ENCODE measurements around the gene HSPB9. TPM values are rescaled to one million over a fixed set of nuclear protein-coding genes. Genes with fewer than 3 reads are reported as not detected.

The HSPB9 gene
- total RNA-seq, 4 donors from 2014 or later, result not detected

GRCh38 chr17:42094375-42095069, 28.1 kb upstream of the HSPB9 start:
- no peaks in the 10 kb centered on the region for H3K36me3 ChIP-seq
- H3K27me3 ChIP-seq, result peaks cover 76% of the 10 kb centered on the region
- H3K4me3 ChIP-seq, result no peak overlapping the region
- H3K27ac ChIP-seq, result no peak overlapping the region
- peaks cover 0 to 13% (median 4%) of the 10 kb centered on the region in 3 donors for H3K4me1 ChIP-seq
- 84 to 86% methylated on average over 4 to 9 of the region's 12 CpGs for WGBS, 2 donors (ENCODE audit: low coverage in 1 of 2)
- TF ChIP-seq POLR2AphosphoS5 (IDR thresholded peaks at IDR 0.05) (no peak), EP300 (IDR thresholded peaks at IDR 0.05) (no peak), POLR2A (IDR thresholded peaks at IDR 0.05) (no peak), CTCF (IDR thresholded peaks at IDR 0.05) (no peak)
- no peaks in the 10 kb centered on the region for H3K9me3 ChIP-seq
- no peak for ATAC-seq

- Histone ChIP-seq H3K4me1 (peaks cover 0 to 13% (median 4%) of the 10 kb centered on the region in 3 donors), H3K4me3 (no peak overlapping the region), H3K27ac (no peak overlapping the region), H3K9me3 (no peaks in the 10 kb centered on the region), H3K36me3 (no peaks in the 10 kb centered on the region), H3K27me3 (peaks cover 62% of the 10 kb centered on the region)
- ATAC-seq, result no peak
- TF ChIP-seq POLR2AphosphoS5 (IDR thresholded peaks at IDR 0.05) (no peak), CTCF (IDR thresholded peaks at IDR 0.05) (no peak)
- 42% methylated on average over 3 of the region's 8 CpGs; no CpG with 5 or more reads in 1 of the 2 donors for WGBS, 2 donors (ENCODE audit: low coverage in 1 of 2)
Measured at GRCh38 chr17:42096360-42097111, 26.1 kb upstream of the HSPB9 start.

DNA sequence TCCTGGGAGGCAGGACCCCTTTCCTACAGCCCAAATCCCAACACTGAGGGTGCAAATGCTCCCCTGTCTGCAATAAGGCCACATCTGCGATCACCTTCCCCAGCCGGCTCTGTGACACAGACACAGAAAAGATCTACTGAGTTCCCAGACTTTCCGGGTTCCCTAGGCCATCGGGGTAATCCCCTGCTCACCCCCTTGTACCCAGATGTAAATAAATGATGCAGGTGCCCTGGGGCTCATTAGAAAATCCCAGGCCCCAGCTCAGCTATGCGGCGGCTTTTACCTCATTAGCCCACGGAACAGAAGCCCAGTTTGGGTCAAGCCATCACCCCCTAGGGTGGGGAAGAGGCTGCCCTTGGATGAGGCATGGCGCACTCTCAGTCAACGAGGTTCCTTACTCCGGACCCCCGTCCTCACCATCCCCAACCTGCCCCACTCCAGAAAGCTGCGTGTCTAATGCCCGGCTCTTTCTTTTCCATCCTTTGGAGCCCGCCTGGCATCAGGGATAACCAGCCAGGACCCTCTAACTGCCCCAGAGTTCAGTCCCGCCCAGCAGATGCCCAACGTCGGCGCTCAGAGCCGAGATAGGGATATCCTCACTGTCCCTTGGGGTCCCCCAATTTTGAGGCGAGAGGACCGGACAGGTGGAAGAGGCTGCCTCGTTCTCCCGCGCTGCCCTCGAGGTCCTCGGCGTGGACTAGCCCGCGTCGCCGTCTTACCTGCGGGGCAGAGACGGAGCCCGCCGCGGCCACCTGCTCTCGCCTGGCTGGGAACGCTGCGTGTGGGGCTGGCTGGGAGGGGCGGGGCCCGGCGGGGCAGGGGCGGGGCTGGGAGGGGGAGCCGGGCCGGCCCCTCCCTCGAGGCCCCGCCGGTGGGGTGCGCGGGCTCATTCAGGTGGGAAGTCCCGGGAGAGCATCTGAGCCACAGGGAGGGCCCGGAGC, 24.6 kb upstream of the HSPB9 start, which contains the start of gene ZNF385C:
TSS of gene ZNF385C (minus strand) at position 783 of the 941 bp plus-strand sequence. CDS start 35,417 bp downstream, outside the sequence.
- TF ChIP-seq CTCF (IDR thresholded peaks at IDR 0.05) (no peak), EP300 (IDR thresholded peaks at IDR 0.05) (no peak), POLR2A (IDR thresholded peaks at IDR 0.05) (no peak)
- Histone ChIP-seq H3K4me3 (peak within 1 kb of the TSS in 1 of 2 donors; percentile 29), H3K36me3 (peaks cover 0 to under 1% of the 10 kb centered on the region in 2 donors), H3K27ac (no peak within 1 kb of the TSS), H3K4me1 (peaks cover 0 to 17% (median 4%) of the 10 kb centered on the region in 3 donors), H3K9me3 (no peaks in the 10 kb centered on the region), H3K27me3 (peaks cover 51% of the 10 kb centered on the region)
- 39% methylated on average over 7 of the region's 52 CpGs; no CpG with 5 or more reads in 1 of the 2 donors for WGBS, 2 donors (ENCODE audit: low coverage in 1 of 2)
- no peak for ATAC-seq

- ATAC-seq, result no peak
- peaks cover 0 to 9% of the 10 kb centered on the region in 2 donors for H3K36me3 ChIP-seq
- H3K27me3 ChIP-seq, result peaks cover 45% of the 10 kb centered on the region
- peaks cover 0 to 17% (median 4%) of the 10 kb centered on the region in 3 donors for H3K4me1 ChIP-seq
- no peaks in the 10 kb centered on the region for H3K9me3 ChIP-seq
- TF ChIP-seq CTCF (IDR thresholded peaks at IDR 0.05) (no peak), EP300 (IDR thresholded peaks at IDR 0.05) (no peak), POLR2A (IDR thresholded peaks at IDR 0.05) (no peak), POLR2AphosphoS5 (IDR thresholded peaks at IDR 0.05) (no peak)
- peak overlapping the region in 1 of 2 donors; percentile 29 for H3K4me3 ChIP-seq
- WGBS, 2 donors (ENCODE audit: low coverage in 1 of 2), result 73% methylated on average over 6 of the region's 14 CpGs; no CpG with 5 or more reads in 1 of the 2 donors
- H3K27ac ChIP-seq, result no peak overlapping the region
Measured at GRCh38 chr17:42098730-42099399, 23.7 kb upstream of the HSPB9 start.
